ENCODE data around the gene TRIM66. TPM values are rescaled to one million over a fixed set of nuclear protein-coding genes. Genes with fewer than 3 reads are reported as not detected.
A peak's percentile ranks its signal among the peaks of the same experiment; 100 is the strongest.

Gene TRIM66
- total RNA-seq, 1 donor, result 5.6 TPM

DNA sequence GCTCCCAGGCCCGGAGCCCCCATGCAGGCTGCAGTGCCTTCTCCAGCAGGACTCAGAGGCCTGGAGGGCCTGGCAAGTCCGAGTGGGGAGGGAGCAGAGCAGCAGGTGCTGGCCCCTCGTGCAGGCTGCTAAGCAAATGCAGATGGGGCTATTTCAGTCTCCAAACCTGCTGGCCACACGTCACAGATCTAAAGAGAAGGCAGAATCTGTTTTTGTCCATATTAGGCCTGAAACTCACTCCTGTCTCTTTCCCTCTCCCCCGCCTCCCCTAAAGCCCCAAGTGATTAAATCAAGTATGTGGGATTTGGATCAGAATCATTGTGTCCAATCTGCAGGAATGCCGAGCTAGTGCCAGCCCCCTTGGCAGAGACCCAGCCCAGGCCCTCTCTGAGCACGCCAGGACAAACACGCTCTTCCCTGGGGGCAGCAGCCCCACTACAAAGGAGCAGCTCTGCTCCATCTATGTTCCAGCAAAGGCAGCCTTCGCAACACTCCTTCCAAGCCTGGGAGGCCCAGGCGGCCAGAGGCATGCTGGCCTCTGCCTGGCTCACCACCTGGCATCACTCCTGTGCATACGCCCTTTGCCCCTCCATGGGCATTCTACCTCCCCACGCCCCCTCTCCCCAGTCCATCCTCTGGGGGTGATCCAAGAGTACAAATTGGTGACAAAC, 26.7 kb upstream of the TRIM66 start:
- DNase-seq (ENCODE audit: low read depth), result peak; percentile 99
- H3K4me3 ChIP-seq (ENCODE audit: low read depth, low read length), result no peak overlapping the region
- TF ChIP-seq, protein P1, sequence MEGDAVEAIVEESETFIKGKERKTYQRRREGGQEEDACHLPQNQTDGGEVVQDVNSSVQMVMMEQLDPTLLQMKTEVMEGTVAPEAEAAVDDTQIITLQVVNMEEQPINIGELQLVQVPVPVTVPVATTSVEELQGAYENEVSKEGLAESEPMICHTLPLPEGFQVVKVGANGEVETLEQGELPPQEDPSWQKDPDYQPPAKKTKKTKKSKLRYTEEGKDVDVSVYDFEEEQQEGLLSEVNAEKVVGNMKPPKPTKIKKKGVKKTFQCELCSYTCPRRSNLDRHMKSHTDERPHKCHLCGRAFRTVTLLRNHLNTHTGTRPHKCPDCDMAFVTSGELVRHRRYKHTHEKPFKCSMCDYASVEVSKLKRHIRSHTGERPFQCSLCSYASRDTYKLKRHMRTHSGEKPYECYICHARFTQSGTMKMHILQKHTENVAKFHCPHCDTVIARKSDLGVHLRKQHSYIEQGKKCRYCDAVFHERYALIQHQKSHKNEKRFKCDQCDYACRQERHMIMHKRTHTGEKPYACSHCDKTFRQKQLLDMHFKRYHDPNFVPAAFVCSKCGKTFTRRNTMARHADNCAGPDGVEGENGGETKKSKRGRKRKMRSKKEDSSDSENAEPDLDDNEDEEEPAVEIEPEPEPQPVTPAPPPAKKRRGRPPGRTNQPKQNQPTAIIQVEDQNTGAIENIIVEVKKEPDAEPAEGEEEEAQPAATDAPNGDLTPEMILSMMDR (IDR thresholded peaks at IDR 0.05; ENCODE audit: insufficient read depth, low read length), result no peak

- H3K4me3 ChIP-seq (ENCODE audit: low read depth, low read length), result no peak overlapping the region
- DNase-seq (ENCODE audit: low read depth), result no peak
- TF ChIP-seq, protein P1 (IDR thresholded peaks at IDR 0.05; ENCODE audit: insufficient read depth, low read length), result no peak
Observed at GRCh38 chr11:8707541-8708191, 25.2 kb upstream of the TRIM66 start.

- no peak for DNase-seq (ENCODE audit: low read depth)
- H3K4me3 ChIP-seq (ENCODE audit: low read depth, low read length), result no peak overlapping the region
- TF ChIP-seq, protein P1 (IDR thresholded peaks at IDR 0.05; ENCODE audit: insufficient read depth, low read length), result no peak
Observed at GRCh38 chr11:8706673-8707432, 24.4 kb upstream of the TRIM66 start.

GRCh38 chr11:8705146-8705545, 22.7 kb upstream of the TRIM66 start:
- TF ChIP-seq, protein P1 (IDR thresholded peaks at IDR 0.05; ENCODE audit: insufficient read depth, low read length), result no peak
- no peak for DNase-seq (ENCODE audit: low read depth)
- no peak overlapping the region for H3K4me3 ChIP-seq (ENCODE audit: low read depth, low read length)

DNA sequence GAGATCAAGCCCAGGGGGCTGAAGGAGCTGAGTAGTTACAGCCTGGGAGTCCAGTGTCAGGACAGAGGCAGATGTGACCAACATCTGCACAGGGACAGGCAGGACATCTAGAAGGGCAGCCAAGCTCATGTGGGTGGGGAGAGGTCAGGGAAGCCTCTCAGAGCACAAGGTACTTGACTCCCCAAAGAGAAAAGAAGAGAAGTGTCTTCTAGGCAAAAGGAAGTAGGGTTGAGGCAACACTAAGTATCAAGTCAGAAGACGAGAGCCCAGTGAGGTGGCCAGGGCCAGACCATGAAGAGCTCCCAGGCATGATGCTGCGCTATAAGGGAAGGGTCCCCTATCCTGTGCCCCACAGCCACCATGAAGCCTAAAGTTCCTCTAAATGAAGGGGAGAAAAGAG, 21.7 kb upstream of the TRIM66 start:
- TF ChIP-seq, protein P1 (IDR thresholded peaks at IDR 0.05; ENCODE audit: insufficient read depth, low read length), result no peak
- DNase-seq (ENCODE audit: low read depth), result no peak
- no peak overlapping the region for H3K4me3 ChIP-seq (ENCODE audit: low read depth, low read length)

DNA sequence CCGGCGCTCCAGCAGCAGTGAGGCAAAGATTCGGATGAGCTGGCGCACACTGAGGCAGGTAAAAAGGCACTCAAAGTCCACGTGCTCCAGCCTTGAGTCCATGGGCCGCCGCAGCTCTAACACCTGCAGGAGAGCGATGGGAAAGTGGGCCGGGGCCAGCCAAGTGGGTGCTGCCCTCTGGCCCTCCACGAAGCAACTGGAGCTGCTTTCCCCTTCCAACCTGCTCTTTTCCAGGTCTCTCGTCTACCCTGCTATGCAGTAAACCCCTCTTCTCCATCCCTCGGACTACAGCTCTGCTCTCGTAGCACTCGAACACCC, 20.1 kb upstream of the TRIM66 start:
- no peak for DNase-seq (ENCODE audit: low read depth)
- no peak overlapping the region for H3K4me3 ChIP-seq (ENCODE audit: low read depth, low read length)
- TF ChIP-seq, protein P1 (IDR thresholded peaks at IDR 0.05; ENCODE audit: insufficient read depth, low read length), result no peak
